ENCODE measurements around the gene PLD4. TPM values are rescaled to one million over a fixed set of nuclear protein-coding genes. Genes with fewer than 3 reads are reported as not detected.

PLD4 gene
- total and polyA plus RNA-seq, 2 experiments from 2014 or later: not detected

- no peak for TF ChIP-seq REST (IDR thresholded peaks at IDR 0.05; ENCODE audit: unreplicated experiment)
- no peak for TF ChIP-seq CTCF (conservative IDR thresholded peaks at IDR 0.05; ENCODE audit: low read depth in 2 of 2)
- TF ChIP-seq ETS1 (IDR thresholded peaks at IDR 0.05): no peak
- no peak for TF ChIP-seq EZH2 (IDR thresholded peaks at IDR 0.05; ENCODE audit: low read depth, unreplicated experiment)
Observed at GRCh38 chr14:104885973-104886689, 38.5 kb upstream of the PLD4 start (continued).

GRCh38 chr14:104886690-104887622, 37.7 kb upstream of the PLD4 start:
- DNase-seq (ENCODE audit: low spot score): no peak
- no peaks in the 10 kb centered on the region for H3K4me1 ChIP-seq (ENCODE audit: insufficient read depth)
- no peak overlapping the region for H3K27ac ChIP-seq (ENCODE audit: low read depth)
- no peak overlapping the region for H3K4me3 Mint-ChIP-seq
- H3K9me3 Mint-ChIP-seq: no peaks in the 10 kb centered on the region
- H3K36me3 ChIP-seq (ENCODE audit: insufficient read depth): no peaks in the 10 kb centered on the region
- no peaks in the 10 kb centered on the region for H3K27me3 ChIP-seq (ENCODE audit: insufficient read depth)
- no peaks in the 10 kb centered on the region for H3F3A ChIP-seq (replicated peaks; ENCODE audit: low read depth)
- ATAC-seq: no peak
- H3K27me3 Mint-ChIP-seq (ENCODE audit: insufficient read depth, low read depth, poor library complexity): peaks cover 2% of the 10 kb centered on the region
- no peaks in the 10 kb centered on the region for H3K4me1 Mint-ChIP-seq
- H4K20me1 ChIP-seq (replicated peaks; ENCODE audit: insufficient read depth): no peaks in the 10 kb centered on the region
- H2AFZ ChIP-seq: no peak overlapping the region
- no peak overlapping the region for H3K27ac Mint-ChIP-seq
- H3K4me3 ChIP-seq: no peak overlapping the region
- H3K9me2 ChIP-seq (ENCODE audit: insufficient read depth): no peaks in the 10 kb centered on the region
- no peaks in the 10 kb centered on the region for H3K79me2 ChIP-seq (replicated peaks; ENCODE audit: insufficient read depth)
- H3K36me3 Mint-ChIP-seq (ENCODE audit: low read depth): no peaks in the 10 kb centered on the region
- H3K4me2 ChIP-seq: no peak overlapping the region
- no peak for TF ChIP-seq ZNF331 (CRISPR knock-in tag; IDR thresholded peaks at IDR 0.05; ENCODE audit: low read depth)
- no peak for TF ChIP-seq STAT1 (IDR thresholded peaks at IDR 0.05; ENCODE audit: unreplicated experiment)
- TF ChIP-seq ETS1 (IDR thresholded peaks at IDR 0.05): no peak
- TF ChIP-seq ZNF114 (CRISPR knock-in tag; IDR thresholded peaks at IDR 0.05): no peak
- TF ChIP-seq ZNF462 (CRISPR knock-in tag; IDR thresholded peaks at IDR 0.05): no peak
